Stimulated activated CD8-positive, alpha-beta memory T cell treated with anti-CD3 and anti-CD28 coated beads, Interleukin-7, amount 100 ng/mL, for 4 hours (primary cell): ENCODE results near the gene CDH23.

ENCODE experiments used
- DNase-seq, 2 donors: peaks; one replicate each; pipeline ENCODE4 v3.0.0-alpha.2; 2020; ENCODE audit warnings: low read depth in 2 of 2

Gene CDH23

DNA sequence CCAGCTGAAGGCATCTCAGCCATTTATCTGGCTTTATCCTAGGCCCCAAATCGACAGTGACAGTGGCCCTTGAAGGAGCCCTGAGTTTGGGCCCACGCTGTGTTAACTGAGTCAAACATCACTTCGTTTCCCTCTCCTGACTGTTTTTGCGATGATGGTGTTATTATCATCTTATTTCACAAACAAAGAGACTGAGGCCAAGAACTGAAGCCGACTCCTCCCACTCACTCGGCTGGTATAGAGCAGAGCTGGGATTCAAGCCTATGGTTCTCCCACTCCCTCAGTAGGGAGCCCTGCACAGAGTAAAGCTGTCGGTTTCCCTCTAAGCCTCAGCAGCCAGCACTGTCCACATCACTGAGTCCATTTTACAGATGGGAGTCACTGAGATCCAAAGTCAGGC is 141.0 kb downstream of the CDH23 start:
- no peak for DNase-seq

DNA sequence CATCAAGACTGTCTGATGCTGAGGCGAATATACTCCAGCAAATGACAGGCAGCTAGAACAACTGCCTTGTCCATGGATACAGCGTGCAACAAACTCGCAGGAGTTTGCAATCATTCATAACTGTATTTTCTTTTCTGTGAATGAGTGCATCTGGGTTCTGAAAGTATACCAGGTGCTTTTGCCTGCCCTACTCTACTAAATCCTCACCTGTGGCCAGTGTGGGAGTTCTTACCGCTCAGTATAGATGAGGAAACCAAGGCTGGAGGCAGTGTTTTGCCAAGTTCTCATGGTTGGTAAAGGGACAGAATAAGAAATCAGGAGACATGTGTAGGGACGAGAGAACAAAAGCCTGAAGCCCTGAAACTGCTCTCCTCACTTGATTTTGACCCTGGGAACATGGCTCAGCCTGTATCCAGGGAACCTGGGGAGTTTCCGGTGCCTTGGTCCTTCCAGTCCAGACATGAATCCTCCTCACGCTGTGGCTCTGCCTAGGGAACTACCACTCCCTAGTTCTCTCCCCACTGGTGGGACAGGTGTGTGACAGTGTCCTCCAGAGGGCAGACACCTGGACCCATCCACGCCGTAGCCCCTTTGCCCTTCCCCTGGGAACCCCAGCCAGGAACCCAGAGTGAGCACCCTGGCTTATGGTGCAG is 142.0 kb downstream of the CDH23 start:
- DNase-seq: no peak

DNA sequence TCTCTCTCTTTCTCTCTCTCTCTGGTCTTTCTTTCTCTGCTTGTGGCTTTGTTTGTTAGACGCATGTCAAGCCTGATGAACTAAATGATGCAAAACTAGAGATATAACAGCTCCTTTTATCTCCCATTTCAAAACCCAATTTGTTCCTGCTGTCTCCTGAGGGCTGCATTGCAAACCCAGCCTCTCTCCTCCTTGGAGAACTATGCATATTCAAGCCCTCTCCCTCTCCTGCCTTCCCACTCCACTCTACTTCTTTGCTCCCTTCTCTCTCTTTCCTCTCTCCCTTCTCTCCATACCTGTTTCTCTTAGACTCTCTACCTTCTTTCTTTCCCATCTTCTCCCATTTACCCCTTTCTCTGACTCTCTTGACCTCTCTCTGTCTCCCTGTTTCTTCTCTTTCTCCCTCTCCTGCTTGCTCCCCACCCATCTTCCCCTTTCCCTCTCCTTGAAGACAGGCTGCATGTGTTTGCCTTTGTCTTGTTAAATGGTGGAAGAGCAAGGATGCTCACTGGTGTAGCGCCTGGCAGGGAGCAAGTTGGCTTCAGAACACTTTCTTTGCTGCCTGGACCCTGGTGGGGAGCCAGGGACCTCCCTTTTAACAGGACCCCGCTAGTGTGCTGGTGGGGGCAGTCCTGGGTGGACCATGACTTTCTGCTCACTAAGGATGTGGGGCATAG is 142.9 kb downstream of the CDH23 start:
- no peak for DNase-seq

DNA sequence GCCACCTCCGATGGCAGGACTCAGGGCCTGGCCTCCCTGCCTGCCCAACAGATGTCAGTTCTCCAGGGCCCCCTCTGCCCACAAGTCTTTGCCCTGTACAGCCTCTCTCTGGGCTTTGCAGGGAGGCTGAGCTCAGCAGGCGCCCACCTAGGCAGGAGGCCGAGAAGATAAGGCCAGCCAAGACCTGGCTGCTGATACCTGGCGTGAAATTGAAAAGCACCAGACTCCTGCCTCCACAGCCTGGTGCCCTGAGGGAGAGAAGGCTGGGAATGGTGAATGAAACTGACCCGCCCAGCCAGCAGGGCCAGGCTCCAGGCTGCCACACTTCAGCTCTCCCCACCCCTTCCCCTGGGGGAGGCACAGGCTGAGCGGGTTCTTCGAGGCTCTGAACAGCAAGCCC is 145.8 kb downstream of the CDH23 start:
- no peak for DNase-seq

- DNase-seq: no peak
Measured at GRCh38 chr10:71543608-71544170, 147.0 kb downstream of the CDH23 start.

- no peak for DNase-seq
Measured at GRCh38 chr10:71545001-71545400, 148.3 kb downstream of the CDH23 start.

DNA sequence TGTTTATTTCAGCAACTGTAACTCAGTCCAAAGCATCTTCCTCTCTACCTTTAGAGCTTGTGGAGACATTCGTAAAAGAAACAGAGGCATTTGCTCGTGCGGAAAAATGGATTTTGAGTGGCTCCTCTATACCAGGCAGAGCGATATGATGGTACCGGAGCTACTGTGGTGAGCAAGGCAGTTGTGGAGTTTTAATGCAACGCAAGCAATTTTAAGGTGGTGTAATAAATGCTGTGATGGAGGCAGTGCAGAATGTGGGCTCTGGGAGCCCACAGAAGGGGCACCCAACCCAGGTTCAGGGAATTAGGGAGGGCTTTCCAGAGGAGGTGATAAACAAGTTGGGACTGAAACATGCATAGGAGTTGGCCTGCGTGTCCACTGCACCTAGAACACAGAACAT is 149.5 kb downstream of the CDH23 start:
- DNase-seq: no peak

DNA sequence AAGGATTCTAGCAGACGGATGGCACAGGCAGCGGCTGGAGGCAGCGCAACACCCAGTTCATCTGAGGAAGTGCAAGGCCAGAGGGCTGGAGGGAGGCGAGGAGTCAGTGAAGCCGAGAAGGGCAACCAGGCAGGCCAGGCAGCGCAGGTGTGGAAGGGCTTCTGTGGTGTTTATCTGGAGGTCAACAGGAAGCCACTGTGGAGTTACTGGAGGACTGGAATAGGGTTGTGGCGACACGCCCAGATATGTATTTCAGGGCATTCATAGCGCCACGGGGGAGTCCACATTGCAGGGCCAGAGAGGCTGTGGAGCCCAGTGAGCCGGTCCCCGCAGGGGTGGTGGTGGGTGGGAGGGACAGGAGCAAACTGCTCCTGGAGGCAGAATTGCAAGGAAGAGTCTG is 150.6 kb downstream of the CDH23 start:
- no peak for DNase-seq

- DNase-seq: no peak
Measured at GRCh38 chr10:71547876-71548846, 151.4 kb downstream of the CDH23 start.

- DNase-seq: no peak
Measured at GRCh38 chr10:71549766-71550533, 153.2 kb downstream of the CDH23 start.

GRCh38 chr10:71550628-71551027 is 153.9 kb downstream of the CDH23 start:
- DNase-seq: no peak

DNA sequence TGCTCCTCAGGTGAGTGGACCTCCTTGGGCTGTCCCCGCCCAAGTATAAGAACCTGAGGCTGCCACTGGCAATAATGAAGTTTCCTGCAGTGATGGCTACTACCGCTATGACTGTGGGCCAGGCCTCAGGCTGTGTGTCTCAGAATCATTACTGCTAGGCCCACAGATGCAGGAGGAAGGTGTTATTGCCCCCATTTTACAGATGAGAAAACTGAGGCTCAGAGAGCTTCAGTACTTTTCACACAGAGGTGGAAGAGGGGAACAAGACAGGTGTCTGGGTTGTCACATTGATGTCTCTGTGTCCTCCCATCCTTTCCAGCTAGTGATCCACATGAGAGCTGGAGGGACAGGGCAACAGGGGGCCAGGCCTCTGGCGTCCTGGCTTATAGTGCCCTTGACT is 155.2 kb downstream of the CDH23 start:
- no peak for DNase-seq

DNA sequence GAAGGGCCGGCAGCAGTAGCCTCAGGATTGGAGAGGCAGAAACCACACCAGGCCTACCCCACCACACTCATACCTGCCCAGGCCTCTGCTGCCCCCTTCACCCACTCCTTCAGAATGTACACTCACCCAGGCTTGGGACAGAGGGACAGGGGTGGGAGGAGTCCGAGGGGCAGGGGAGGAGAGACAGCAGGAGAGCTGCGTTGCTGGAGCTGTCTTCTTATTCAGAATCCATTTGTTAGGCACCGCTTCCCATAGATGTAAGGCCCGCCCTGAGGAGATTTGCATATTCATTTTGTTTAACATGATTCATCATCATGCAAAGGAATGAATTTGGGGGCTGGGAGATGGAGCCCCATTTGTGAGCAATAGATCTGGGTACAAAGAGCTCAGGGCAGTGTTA is 156.7 kb downstream of the CDH23 start:
- no peak for DNase-seq

DNA sequence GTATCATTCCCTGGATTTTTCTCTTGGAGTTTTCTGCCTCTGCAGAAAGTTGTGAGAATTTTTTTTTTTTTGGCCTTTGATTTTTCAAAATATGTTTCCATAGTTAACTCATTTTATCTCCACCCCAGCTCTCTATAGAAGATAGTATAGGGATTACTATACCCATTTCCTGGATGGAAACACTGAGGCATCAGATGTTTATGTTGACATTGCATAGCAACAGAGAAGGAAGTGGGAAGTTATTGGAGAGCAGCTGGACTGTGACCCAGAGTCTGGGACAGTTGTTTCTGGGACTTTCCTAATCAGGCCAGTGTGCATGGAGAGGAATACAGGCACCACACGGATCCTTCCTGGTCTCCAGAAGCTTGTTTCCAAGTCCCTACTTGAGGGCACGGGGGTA is 158.0 kb downstream of the CDH23 start:
- DNase-seq: no peak

- DNase-seq: no peak
Measured at GRCh38 chr10:71555087-71555723, 158.5 kb downstream of the CDH23 start.

DNA sequence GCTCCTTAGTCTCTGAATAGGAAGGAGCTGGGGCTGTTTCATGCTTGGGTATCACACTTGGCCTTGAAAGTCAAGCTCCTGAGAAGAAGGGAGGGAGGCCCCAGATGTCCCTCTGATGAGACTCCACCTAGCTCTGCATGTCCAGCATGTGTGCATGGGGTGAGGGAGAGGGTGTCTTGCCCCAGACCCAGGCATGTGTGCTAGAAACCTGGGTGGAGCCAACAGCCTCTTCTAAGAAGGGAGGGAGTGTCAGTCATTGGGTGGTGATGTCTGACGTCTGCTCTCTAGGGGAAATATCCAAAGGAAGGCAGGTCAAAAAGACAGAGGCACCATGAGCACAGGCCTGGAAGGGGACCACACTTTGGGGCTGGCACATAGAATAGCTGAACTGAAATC is 159.0 kb downstream of the CDH23 start:
- no peak for DNase-seq

- no peak for DNase-seq
Measured at GRCh38 chr10:71558991-71559390, 162.3 kb downstream of the CDH23 start.

GRCh38 chr10:71561003-71561574 is 164.4 kb downstream of the CDH23 start:
- DNase-seq: no peak

- no peak for DNase-seq
Measured at GRCh38 chr10:71562181-71562580, 165.5 kb downstream of the CDH23 start.

DNA sequence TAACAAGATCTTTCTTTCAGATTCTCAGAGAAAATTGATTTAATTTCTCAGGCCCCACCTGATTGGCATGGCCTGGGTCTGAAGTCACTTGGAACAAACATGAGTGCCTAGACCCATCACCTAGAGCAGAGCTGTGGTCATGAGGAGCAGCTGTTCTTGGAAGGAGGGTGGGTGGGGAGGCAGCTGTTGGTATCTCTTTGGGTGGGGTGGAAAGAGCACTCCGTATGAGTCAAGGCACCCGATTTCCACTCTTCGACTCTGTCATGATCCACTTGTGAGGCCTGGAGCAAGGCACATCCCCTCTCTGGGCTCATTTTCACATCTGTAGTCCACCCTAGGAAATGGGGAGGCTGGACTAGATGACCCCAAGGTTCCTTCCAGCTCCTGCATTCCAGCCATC is 166.2 kb downstream of the CDH23 start:
- no peak for DNase-seq
